NK-92 treated with Interleukin-12 subunit alpha and Interleukin-12 subunit beta, amount 100 ng/mL, for 24 hours (cell line): Measurements from ENCODE around the gene SMOC2.
"Not testable (repeated sequence)": the region's sequence is repeated elsewhere in the genome, so short reads cannot be mapped to it uniquely, and the experiment has no call there.

Experiments used
- DNase-seq: peaks from one replicate; lab custom pipeline; 2025; lab: John Stamatoyannopoulos, UW

Gene SMOC2

GRCh38 chr6:168655462-168656152 is 214.6 kb downstream of the SMOC2 start:
- DNase-seq = no peak

- no peak for DNase-seq
Measured at GRCh38 chr6:168658059-168658458, 217.1 kb downstream of the SMOC2 start.

GRCh38 chr6:168660400-168660945 is 219.5 kb downstream of the SMOC2 start:
- DNase-seq = no peak

- no peak for DNase-seq
Measured at GRCh38 chr6:168662301-168662936, 221.4 kb downstream of the SMOC2 start.

GRCh38 chr6:168663041-168663440 is 222.1 kb downstream of the SMOC2 start:
- no peak for DNase-seq

GRCh38 chr6:168664956-168665355 is 224.0 kb downstream of the SMOC2 start:
- DNase-seq = no peak

GRCh38 chr6:168666170-168666569 is 225.2 kb downstream of the SMOC2 start:
- no peak for DNase-seq

- no peak for DNase-seq
Measured at GRCh38 chr6:168666699-168667427, 225.9 kb downstream of the SMOC2 start.

GRCh38 chr6:168667428-168667805 is 226.4 kb downstream of the SMOC2 start:
- no peak for DNase-seq

GRCh38 chr6:168670401-168670985 is 229.5 kb downstream of the SMOC2 start:
- DNase-seq = no peak

- DNase-seq = no peak
Measured at GRCh38 chr6:168671028-168671862, 230.3 kb downstream of the SMOC2 start.

- no peak for DNase-seq
Measured at GRCh38 chr6:168671863-168672546, 231.0 kb downstream of the SMOC2 start.

GRCh38 chr6:168674595-168674994 is 233.6 kb downstream of the SMOC2 start:
- DNase-seq = no peak

GRCh38 chr6:168675375-168675774 is 234.4 kb downstream of the SMOC2 start:
- DNase-seq = no peak

- DNase-seq = no peak
Measured at GRCh38 chr6:168675933-168676551, 235.1 kb downstream of the SMOC2 start.

GRCh38 chr6:168676552-168677322 is 235.8 kb downstream of the SMOC2 start:
- no peak for DNase-seq

GRCh38 chr6:168677323-168677781 is 236.4 kb downstream of the SMOC2 start:
- not testable (repeated sequence) for DNase-seq

- DNase-seq = no peak
Measured at GRCh38 chr6:168678077-168678476, 237.1 kb downstream of the SMOC2 start.

- no peak for DNase-seq
Measured at GRCh38 chr6:168678588-168678987, 237.6 kb downstream of the SMOC2 start.

GRCh38 chr6:168681748-168682147 is 240.8 kb downstream of the SMOC2 start:
- no peak for DNase-seq
